HEK293 (cell line): ENCODE measurements around the gene UBA7.

Experiments used
- CTCF ChIA-PET: fragments of 350-600 bp; formaldehyde crosslinking; extraction: SDS; loops from one replicate; lab custom pipeline; 2021; ENCODE audit warnings: antibody characterized with exemption; lab: Yijun Ruan, JAX
- POLR2A ChIA-PET: fragments of 300-600 bp; formaldehyde crosslinking; extraction: SDS; loops from one replicate; lab custom pipeline; 2020; ENCODE audit warnings: antibody characterized with exemption, inconsistent platforms; lab: Yijun Ruan, JAX
- H3K27ac ChIP-seq: fragments of 200-500 bp; sonication (Bioruptor generic); 2 replicates; pipeline ENCODE4 v1.5.1; 2014; ENCODE audit warnings: low read depth, low read length, control low read depth, inconsistent platforms; ENCODE audit errors: extremely low read depth
- H3K36me3 ChIP-seq, 2 experiments: fragments of 200-500 bp in 1 of 2; sonication (Bioruptor generic) in 1 of 2; 1 replicate in 1 of 2; 2 replicates in 1 of 2; pipeline ENCODE4 v1.5.1; 2014 to 2017; ENCODE audit warnings: inconsistent platforms in 2 of 2, low read length in 2 of 2; ENCODE audit not compliant: control insufficient read depth in 2 of 2, insufficient read depth in 1 of 2
- H3K4me1 ChIP-seq: fragments of 200-500 bp; sonication (Bioruptor generic); 2 replicates; pipeline ENCODE4 v1.5.1; 2014; ENCODE audit warnings: mild to moderate bottlenecking, low read length, inconsistent platforms; ENCODE audit not compliant: control insufficient read depth, insufficient read depth
- H3K4me3 ChIP-seq: 2 replicates; pipeline ENCODE4 v1.5.1; 2011; ENCODE audit warnings: low read depth, mild to moderate bottlenecking, control low read depth, low read length, moderate library complexity
- H3K9me3 ChIP-seq: fragments of 200-500 bp; sonication (Bioruptor generic); 2 replicates; pipeline ENCODE4 v1.5.1; 2014; ENCODE audit warnings: low read depth, low read length, inconsistent platforms; ENCODE audit not compliant: control insufficient read depth, insufficient read depth
- BCL11A ChIP-seq: fragments of 450-650 bp; formaldehyde crosslinking; IDR thresholded peaks from 2 replicates; pipeline ENCODE4 v1.5.1; 2016; ENCODE audit warnings: low read depth, missing biosample characterization, missing genetic modification characterization
- ELK4 ChIP-seq: IDR thresholded peaks from 2 replicates; pipeline ENCODE4 v1.6.1; 2011; ENCODE audit warnings: mild to moderate bottlenecking, low read depth, low read length, borderline replicate concordance
- KLF7 ChIP-seq: fragments of 450-650 bp; formaldehyde crosslinking; IDR thresholded peaks from 2 replicates; pipeline ENCODE4 v1.5.1; 2016; ENCODE audit warnings: missing biosample characterization, missing genetic modification characterization, borderline replicate concordance
- PRDM1 ChIP-seq: fragments of 450-650 bp; formaldehyde crosslinking; IDR thresholded peaks from 2 replicates; pipeline ENCODE4; 2016; ENCODE audit warnings: missing biosample characterization, missing genetic modification characterization
- REPIN1 ChIP-seq: fragments of 450-650 bp; formaldehyde crosslinking; IDR thresholded peaks from 2 replicates; pipeline ENCODE4 v1.5.1; 2017; ENCODE audit warnings: missing biosample characterization, missing genetic modification characterization, low read depth
- SP7 ChIP-seq: fragments of 450-650 bp; formaldehyde crosslinking; IDR thresholded peaks from 2 replicates; pipeline ENCODE4 v1.5.1; 2016; ENCODE audit warnings: missing biosample characterization, missing genetic modification characterization
- TCF7L2 ChIP-seq: IDR thresholded peaks from 2 replicates; pipeline ENCODE4 v1.6.1; 2011; ENCODE audit warnings: low read depth, mild to moderate bottlenecking, inconsistent platforms, low read length, moderate library complexity, borderline replicate concordance
- ZFHX2 ChIP-seq: fragments of 450-650 bp; formaldehyde crosslinking; conservative IDR thresholded peaks from 2 replicates; pipeline ENCODE4 v1.5.1; 2016; ENCODE audit warnings: missing biosample characterization, missing genetic modification characterization
- ZNF184 ChIP-seq: fragments of 450-650 bp; IDR thresholded peaks from 2 replicates; pipeline ENCODE4 v1.5.1; 2018; ENCODE audit warnings: missing biosample characterization, mild to moderate bottlenecking, missing genetic modification characterization
- ZNF280C ChIP-seq: fragments of 450-650 bp; formaldehyde crosslinking; IDR thresholded peaks from 2 replicates; pipeline ENCODE4 v1.5.1; 2016; ENCODE audit warnings: missing biosample characterization, missing genetic modification characterization
- ZNF341 ChIP-seq: fragments of 450-650 bp; formaldehyde crosslinking; IDR thresholded peaks from 2 replicates; pipeline ENCODE4; 2016; ENCODE audit warnings: low read depth, missing biosample characterization, missing genetic modification characterization
- ZNF473 ChIP-seq: fragments of 450-650 bp; formaldehyde crosslinking; IDR thresholded peaks from 2 replicates; pipeline ENCODE4 v1.5.1; 2017; ENCODE audit warnings: missing biosample characterization, missing genetic modification characterization
- ZNF501 ChIP-seq: fragments of 450-650 bp; formaldehyde crosslinking; IDR thresholded peaks from 2 replicates; pipeline ENCODE4 v1.5.1; 2016; ENCODE audit warnings: missing biosample characterization, missing genetic modification characterization
- ZNF658 ChIP-seq: fragments of 450-650 bp; formaldehyde crosslinking; IDR thresholded peaks from 2 replicates; pipeline ENCODE4; 2016; ENCODE audit warnings: missing biosample characterization, missing genetic modification characterization
- ZNF776 ChIP-seq: fragments of 450-650 bp; formaldehyde crosslinking; IDR thresholded peaks from 2 replicates; pipeline ENCODE4 v1.5.0; 2017; ENCODE audit warnings: missing biosample characterization, missing genetic modification characterization, borderline replicate concordance
- ZNF792 ChIP-seq: fragments of 450-650 bp; formaldehyde crosslinking; IDR thresholded peaks from 2 replicates; pipeline ENCODE4 v1.5.1; 2016; ENCODE audit warnings: missing biosample characterization, missing genetic modification characterization
- ZSCAN23 ChIP-seq: fragments of 450-650 bp; formaldehyde crosslinking; IDR thresholded peaks from 2 replicates; pipeline ENCODE4 v1.5.1; 2016; ENCODE audit warnings: missing biosample characterization, missing genetic modification characterization

UBA7 gene

GRCh38 chr3:49757197-49757596 lies 56.6 kb downstream of the UBA7 start:
- Histone ChIP-seq H3K36me3 (no peaks in the 10 kb centered on the region; a peak in 1 of 3 replicates), H3K27ac (no peak overlapping the region), H3K4me3 (no peak overlapping the region), H3K4me1 (no peaks in the 10 kb centered on the region), H3K9me3 (no peaks in the 10 kb centered on the region)
- TF ChIP-seq BCL11A, result no peak
- POLR2A ChIA-PET, result no interaction called here
- CTCF ChIA-PET, result interaction anchor here (0.6 to 0.7 kb wide), 2 partner anchors 8 to 44 kb away, joined by 3 read pairs; no protein-coding TSS in a partner anchor

- no peak for TF ChIP-seq ZNF473 (tag by site-specific recombination)
- TF ChIP-seq ZNF280C (tag by site-specific recombination), result no peak
- no peak for TF ChIP-seq KLF7 (tag by site-specific recombination)
- TF ChIP-seq SP7 (tag by site-specific recombination), result no peak
- no peak for TF ChIP-seq ZNF792 (tag by site-specific recombination)
- no peak for TF ChIP-seq ZNF341 (tag by site-specific recombination)
- TF ChIP-seq ZNF501 (tag by site-specific recombination), result no peak
- TF ChIP-seq ZNF184 (tag by site-specific recombination), result no peak
- TF ChIP-seq PRDM1, result no peak
- TF ChIP-seq ZNF776 (tag by site-specific recombination), result no peak
- no peak for TF ChIP-seq ZFHX2 (tag by site-specific recombination)
- no peak for TF ChIP-seq ZSCAN23
- no peak for TF ChIP-seq ZNF658 (tag by site-specific recombination)
- TF ChIP-seq BCL11A, result no peak
- TF ChIP-seq ELK4, result no peak
- TF ChIP-seq TCF7L2, result no peak
- no peak for TF ChIP-seq REPIN1
- Histone ChIP-seq H3K27ac (no peak overlapping the region), H3K36me3 (no peaks in the 10 kb centered on the region; a peak in 1 of 3 replicates), H3K9me3 (no peaks in the 10 kb centered on the region), H3K4me1 (no peaks in the 10 kb centered on the region), H3K4me3 (no peak overlapping the region)
- POLR2A ChIA-PET, result no interaction called here
- CTCF ChIA-PET, result no interaction called here
Observed at GRCh38 chr3:49756036-49756435, 57.7 kb downstream of the UBA7 start.
